BLaER1 (cell line): ENCODE results near the gene DIPK1B.
"Not testable (repeated sequence)": the region's sequence is repeated elsewhere in the genome, so short reads cannot be mapped to it uniquely, and the experiment has no call there.

Experiments
- H3K27ac ChIP-seq: shearing (Covaris generic); formaldehyde crosslinking; 2 replicates; pipeline ENCODE4 v1.8.1; 2022
- H3K27me3 ChIP-seq: shearing (Covaris generic); formaldehyde crosslinking; 2 replicates; pipeline ENCODE4 v1.8.1; 2022
- H3K36me3 ChIP-seq: shearing (Covaris generic); formaldehyde crosslinking; 2 replicates; pipeline ENCODE4 v1.8.1; 2022
- H3K4me1 ChIP-seq: shearing (Covaris generic); formaldehyde crosslinking; 2 replicates; pipeline ENCODE4 v1.8.1; 2022
- H3K4me2 ChIP-seq: shearing (Covaris generic); formaldehyde crosslinking; 2 replicates; pipeline ENCODE4 v1.8.1; 2022
- H3K4me3 ChIP-seq: shearing (Covaris generic); formaldehyde crosslinking; 2 replicates; pipeline ENCODE4 v1.8.1; 2022
- H3K9ac ChIP-seq: shearing (Covaris generic); formaldehyde crosslinking; 2 replicates; pipeline ENCODE4 v1.8.1; 2022
- H3K9me3 ChIP-seq: shearing (Covaris generic); formaldehyde crosslinking; 2 replicates; pipeline ENCODE4 v1.8.1; 2022
- H4K20me1 ChIP-seq: shearing (Covaris generic); formaldehyde crosslinking; 2 replicates; pipeline ENCODE4 v1.8.1; 2022
- Cebpa-rat ChIP-seq: shearing (Covaris generic); IDR thresholded peaks from 2 replicates; pipeline ENCODE4 v1.8.1; 2022

The DIPK1B gene

GRCh38 chr9:136754626-136755301 is 42.4 kb downstream of the DIPK1B start:
- H3K9me3 ChIP-seq: peaks cover 40% of the 10 kb centered on the region
- no peaks in the 10 kb centered on the region for H3K27me3 ChIP-seq
- no peak for TF ChIP-seq Cebpa-rat
- H3K4me3 ChIP-seq: no peak overlapping the region; the same call in 1 of the 2 replicates
- H4K20me1 ChIP-seq: no peaks in the 10 kb centered on the region
- peak overlapping the region; percentile 80 for H3K4me2 ChIP-seq
- peaks cover 74% of the 10 kb centered on the region for H3K4me1 ChIP-seq
- peak overlapping the region; percentile 55; the same call in 1 of the 2 replicates for H3K9ac ChIP-seq
- H3K36me3 ChIP-seq: no peaks in the 10 kb centered on the region
- H3K27ac ChIP-seq: peak overlapping the region; percentile 66

DNA sequence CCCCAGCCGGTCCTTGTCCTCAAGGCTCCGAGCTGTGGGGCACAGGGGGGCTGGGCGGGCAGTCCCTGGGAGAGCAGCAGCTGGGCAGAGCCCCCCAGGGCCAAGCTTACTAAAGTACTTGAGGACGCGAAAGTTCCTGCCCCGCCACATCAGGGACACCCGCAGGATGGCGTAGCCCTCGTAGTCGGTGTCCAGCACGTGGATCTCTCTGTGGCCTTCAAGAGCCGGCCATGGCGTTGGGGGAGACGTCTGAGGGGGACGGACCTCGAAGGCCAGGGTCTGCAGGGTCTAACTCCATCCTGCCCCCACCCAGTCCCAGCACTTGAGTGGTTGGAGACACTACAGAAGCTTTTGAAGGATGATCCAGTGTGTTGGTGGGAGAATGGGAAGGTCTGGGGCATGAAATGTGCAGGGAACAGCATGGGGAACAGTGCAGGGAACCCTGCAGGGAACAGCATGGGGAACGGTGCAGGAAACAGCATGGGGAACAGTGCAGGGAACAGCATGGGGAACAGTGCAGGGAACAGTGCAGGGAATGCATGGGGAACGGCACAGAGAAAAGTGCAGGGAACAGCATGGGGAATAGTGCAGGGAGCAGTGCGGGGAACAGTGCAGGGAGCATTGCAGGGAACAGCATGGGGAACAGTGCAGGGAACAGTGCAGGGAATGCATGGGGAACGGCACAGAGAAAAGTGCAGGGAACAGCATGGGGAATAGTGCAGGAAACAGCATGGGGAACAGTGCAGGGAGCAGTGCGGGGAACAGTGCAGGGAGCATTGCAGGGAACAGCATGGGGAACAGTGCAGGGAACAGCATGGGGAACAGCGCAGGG is 43.1 kb downstream of the DIPK1B start:
- not testable (repeated sequence) for H3K4me3 ChIP-seq, H4K20me1 ChIP-seq, H3K36me3 ChIP-seq, H3K27me3 ChIP-seq
- Histone ChIP-seq H3K9me3 (peaks cover 38% of the 10 kb centered on the region), H3K27ac (peak overlapping the region; percentile 66; the same call in 1 of the 2 replicates), H3K9ac (peak overlapping the region; percentile 55; the same call in 1 of the 2 replicates), H3K4me1 (peaks cover 75% of the 10 kb centered on the region), H3K4me2 (peak overlapping the region; percentile 80)

- Histone ChIP-seq H3K27ac (no peak overlapping the region), H3K4me2 (peak overlapping the region; percentile 77; the same call in 1 of the 2 replicates), H3K27me3 (no peaks in the 10 kb centered on the region), H3K9me3 (peaks cover 32% of the 10 kb centered on the region), H3K4me3 (no peak overlapping the region), H4K20me1 (no peaks in the 10 kb centered on the region), H3K9ac (no peak overlapping the region), H3K36me3 (no peaks in the 10 kb centered on the region), H3K4me1 (peaks cover 80% of the 10 kb centered on the region)
- TF ChIP-seq Cebpa-rat: no peak
Observed at GRCh38 chr9:136756134-136756438, 43.7 kb downstream of the DIPK1B start.

- no peaks in the 10 kb centered on the region for H3K27me3 ChIP-seq
- no peak for TF ChIP-seq Cebpa-rat
- no peaks in the 10 kb centered on the region for H3K36me3 ChIP-seq
- peaks cover 87% of the 10 kb centered on the region for H3K4me1 ChIP-seq
- peaks cover 25% of the 10 kb centered on the region for H3K9me3 ChIP-seq
- H3K4me2 ChIP-seq: peak overlapping the region; percentile 77
- H4K20me1 ChIP-seq: no peaks in the 10 kb centered on the region
- H3K27ac ChIP-seq: peak overlapping the region; percentile 87
- peak overlapping the region; percentile 54; the same call in 1 of the 2 replicates for H3K4me3 ChIP-seq
- peak overlapping the region; percentile 68 for H3K9ac ChIP-seq
Observed at GRCh38 chr9:136756836-136757235, 44.5 kb downstream of the DIPK1B start.

DNA sequence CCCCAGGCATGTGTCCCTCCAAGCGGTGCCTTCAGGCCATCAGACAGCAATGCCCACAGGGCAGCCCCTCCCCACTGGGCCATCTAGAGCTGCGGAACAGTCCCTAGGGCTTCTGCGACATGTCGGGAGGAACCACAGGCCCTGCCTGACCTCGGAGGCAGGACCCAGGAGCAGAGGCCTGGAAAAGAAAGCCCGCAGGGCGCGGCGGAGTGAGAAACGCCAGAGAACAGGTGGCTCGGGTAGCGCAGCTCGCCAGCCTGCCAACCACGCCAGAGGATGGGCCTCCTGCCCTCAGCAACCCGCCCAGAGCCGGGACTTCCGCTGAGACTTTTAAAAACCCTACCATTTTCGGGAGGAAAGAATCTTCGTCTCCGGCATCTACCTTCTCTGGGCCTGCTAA is 45.0 kb downstream of the DIPK1B start:
- Histone ChIP-seq H3K27me3 (no peaks in the 10 kb centered on the region), H3K4me1 (peaks cover 92% of the 10 kb centered on the region), H3K9ac (peak overlapping the region; percentile 68), H3K4me2 (peak overlapping the region; percentile 77), H3K27ac (peak overlapping the region; percentile 87), H3K36me3 (no peaks in the 10 kb centered on the region), H3K4me3 (peak overlapping the region; percentile 54), H3K9me3 (peaks cover 20% of the 10 kb centered on the region), H4K20me1 (no peaks in the 10 kb centered on the region)
- TF ChIP-seq Cebpa-rat: no peak

DNA sequence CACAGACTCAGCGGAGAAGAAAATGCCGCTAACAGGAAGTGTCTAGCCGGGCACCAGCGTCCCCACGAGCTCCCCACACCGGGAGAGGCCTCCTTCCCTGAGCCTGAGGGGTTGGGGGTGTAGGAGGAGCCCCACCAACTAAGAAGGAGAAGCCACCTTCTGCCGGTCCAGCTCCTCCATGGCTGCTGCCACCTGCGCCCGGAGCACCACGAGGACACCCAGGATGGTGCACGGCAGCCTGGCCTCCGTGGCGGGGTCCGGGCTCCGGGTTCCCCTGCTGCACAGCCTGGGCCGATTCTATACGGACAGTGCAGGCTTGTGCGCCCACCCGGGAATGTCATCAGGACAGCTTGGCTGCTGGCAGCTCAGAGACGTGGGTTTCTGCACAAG is 45.4 kb downstream of the DIPK1B start:
- H3K27me3 ChIP-seq: no peaks in the 10 kb centered on the region
- no peak for TF ChIP-seq Cebpa-rat
- H3K4me2 ChIP-seq: peak overlapping the region; percentile 77
- peak overlapping the region; percentile 68 for H3K9ac ChIP-seq
- H3K36me3 ChIP-seq: no peaks in the 10 kb centered on the region
- H3K4me3 ChIP-seq: peak overlapping the region; percentile 54
- peak overlapping the region; percentile 87 for H3K27ac ChIP-seq
- H4K20me1 ChIP-seq: no peaks in the 10 kb centered on the region
- H3K4me1 ChIP-seq: peaks cover 96% of the 10 kb centered on the region
- peaks cover 17% of the 10 kb centered on the region for H3K9me3 ChIP-seq

- peak overlapping the region; percentile 63; the same call in 1 of the 2 replicates for H3K9ac ChIP-seq
- peaks cover 10% of the 10 kb centered on the region for H3K9me3 ChIP-seq
- no peaks in the 10 kb centered on the region for H3K36me3 ChIP-seq
- peaks cover 95% of the 10 kb centered on the region for H3K4me1 ChIP-seq
- peak overlapping the region; percentile 77 for H3K4me2 ChIP-seq
- H3K27ac ChIP-seq: peak overlapping the region; percentile 87
- no peak for TF ChIP-seq Cebpa-rat
- H4K20me1 ChIP-seq: no peaks in the 10 kb centered on the region
- no peak overlapping the region; the same call in 1 of the 2 replicates for H3K4me3 ChIP-seq
- no peaks in the 10 kb centered on the region for H3K27me3 ChIP-seq
Observed at GRCh38 chr9:136759001-136759400, 46.6 kb downstream of the DIPK1B start.

- TF ChIP-seq Cebpa-rat: no peak
- peak overlapping the region; percentile 77 for H3K4me2 ChIP-seq
- H3K27me3 ChIP-seq: no peaks in the 10 kb centered on the region
- peaks cover 10% of the 10 kb centered on the region for H3K9me3 ChIP-seq
- H3K36me3 ChIP-seq: no peaks in the 10 kb centered on the region
- no peaks in the 10 kb centered on the region for H4K20me1 ChIP-seq
- peak overlapping the region; percentile 75 for H3K9ac ChIP-seq
- H3K4me3 ChIP-seq: peak overlapping the region; percentile 54
- peaks cover 95% of the 10 kb centered on the region for H3K4me1 ChIP-seq
- peak overlapping the region; percentile 87 for H3K27ac ChIP-seq
Observed at GRCh38 chr9:136759436-136760325, 47.3 kb downstream of the DIPK1B start.

DNA sequence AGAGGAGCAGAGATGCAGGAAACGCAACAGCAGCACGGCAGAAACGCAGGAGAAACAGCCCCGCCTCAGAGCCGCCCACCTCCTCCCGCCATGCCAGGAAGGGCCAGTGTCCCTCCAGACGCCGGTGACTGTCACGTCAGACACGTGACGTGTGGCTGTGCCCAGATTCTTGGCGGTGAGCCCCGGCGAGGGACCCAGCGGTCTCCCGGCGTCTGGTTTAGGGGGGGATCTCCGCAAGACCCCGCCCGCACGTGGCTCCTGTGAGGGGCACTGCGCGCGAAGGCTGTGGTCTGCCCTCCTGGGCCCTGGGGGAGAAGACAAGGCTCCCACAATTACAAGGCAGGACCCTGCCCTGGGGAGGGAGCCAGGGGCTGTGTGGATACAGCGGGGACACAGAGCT is 48.1 kb downstream of the DIPK1B start:
- Histone ChIP-seq H3K9me3 (peaks cover 10% of the 10 kb centered on the region), H3K4me2 (peak overlapping the region; percentile 77), H3K27me3 (no peaks in the 10 kb centered on the region), H3K4me1 (peaks cover 95% of the 10 kb centered on the region), H3K36me3 (no peaks in the 10 kb centered on the region), H3K27ac (peak overlapping the region; percentile 87), H3K9ac (peak overlapping the region; percentile 75), H4K20me1 (no peaks in the 10 kb centered on the region), H3K4me3 (peak overlapping the region; percentile 54)
- TF ChIP-seq Cebpa-rat: no peak

GRCh38 chr9:136760834-136761544 is 48.6 kb downstream of the DIPK1B start:
- H3K27ac ChIP-seq: peak overlapping the region; percentile 87
- H3K9me3 ChIP-seq, H3K36me3 ChIP-seq, H3K27me3 ChIP-seq, H4K20me1 ChIP-seq: not testable (repeated sequence)
- peaks cover 97% of the 10 kb centered on the region for H3K4me1 ChIP-seq
- peak overlapping the region; percentile 75 for H3K9ac ChIP-seq
- H3K4me2 ChIP-seq: peak overlapping the region; percentile 77
- peak overlapping the region; percentile 54; the same call in 1 of the 2 replicates for H3K4me3 ChIP-seq
